Measurements from ENCODE around the gene DNAH11. TPM values are rescaled to one million over a fixed set of nuclear protein-coding genes. Genes with fewer than 3 reads are reported as not detected.

The DNAH11 gene
- total and polyA plus RNA-seq, 2 of the 13 experiments (the other 11 are each of a cell fraction or from before 2014, with no cell fraction given) = not detected

DNA sequence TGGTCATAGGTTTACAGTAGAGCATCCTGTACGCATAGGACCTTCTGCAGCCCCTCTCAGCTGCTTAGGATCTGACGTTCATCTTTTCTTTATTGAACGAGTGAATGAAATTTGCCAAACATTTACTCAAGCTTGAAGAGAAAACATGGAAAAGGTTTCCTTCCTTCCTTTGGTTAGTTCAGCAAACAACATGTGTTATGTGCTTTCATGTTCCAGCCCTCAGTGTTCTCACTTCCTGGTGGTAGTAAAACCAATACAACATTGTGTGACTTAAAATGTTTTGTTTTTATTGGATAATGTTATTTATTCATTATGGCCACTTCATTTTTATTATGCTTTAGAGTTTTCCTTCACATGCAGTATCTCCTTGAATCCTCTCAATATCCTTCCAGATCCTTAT, 404.2 kb downstream of the DNAH11 start (continued):
- TF ChIP-seq, protein P1, sequence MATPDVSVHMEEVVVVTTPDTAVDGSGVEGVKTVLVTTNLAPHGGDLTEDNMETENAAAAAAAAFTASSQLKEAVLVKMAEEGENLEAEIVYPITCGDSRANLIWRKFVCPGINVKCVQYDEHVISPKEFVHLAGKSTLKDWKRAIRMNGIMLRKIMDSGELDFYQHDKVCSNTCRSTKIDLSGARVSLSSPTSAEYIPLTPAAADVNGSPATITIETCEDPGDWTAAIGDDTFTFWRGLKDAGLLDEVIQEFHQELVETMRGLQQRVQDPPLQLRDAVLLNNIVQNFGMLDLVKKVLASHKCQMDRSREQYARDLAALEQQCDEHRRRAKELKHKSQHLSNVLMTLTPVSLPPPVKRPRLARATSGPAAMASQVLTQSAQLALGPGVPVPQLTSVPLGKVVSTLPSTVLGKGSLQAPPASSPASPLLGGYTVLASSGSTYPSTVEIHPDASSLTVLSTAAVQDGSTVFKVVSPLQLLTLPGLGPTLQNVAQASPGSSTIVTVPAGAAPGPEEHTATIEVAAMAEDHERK (CRISPR knock-in tag; IDR thresholded peaks at IDR 0.05; ENCODE audit: low read depth) = no peak
- TF ChIP-seq, protein P2, sequence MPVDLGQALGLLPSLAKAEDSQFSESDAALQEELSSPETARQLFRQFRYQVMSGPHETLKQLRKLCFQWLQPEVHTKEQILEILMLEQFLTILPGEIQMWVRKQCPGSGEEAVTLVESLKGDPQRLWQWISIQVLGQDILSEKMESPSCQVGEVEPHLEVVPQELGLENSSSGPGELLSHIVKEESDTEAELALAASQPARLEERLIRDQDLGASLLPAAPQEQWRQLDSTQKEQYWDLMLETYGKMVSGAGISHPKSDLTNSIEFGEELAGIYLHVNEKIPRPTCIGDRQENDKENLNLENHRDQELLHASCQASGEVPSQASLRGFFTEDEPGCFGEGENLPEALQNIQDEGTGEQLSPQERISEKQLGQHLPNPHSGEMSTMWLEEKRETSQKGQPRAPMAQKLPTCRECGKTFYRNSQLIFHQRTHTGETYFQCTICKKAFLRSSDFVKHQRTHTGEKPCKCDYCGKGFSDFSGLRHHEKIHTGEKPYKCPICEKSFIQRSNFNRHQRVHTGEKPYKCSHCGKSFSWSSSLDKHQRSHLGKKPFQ (CRISPR knock-in tag; IDR thresholded peaks at IDR 0.05; ENCODE audit: insufficient replicate concordance) = no peak
- TF ChIP-seq BRCA1 (CRISPR knock-in tag; IDR thresholded peaks at IDR 0.05) = no peak
- TF ChIP-seq, protein P3, sequence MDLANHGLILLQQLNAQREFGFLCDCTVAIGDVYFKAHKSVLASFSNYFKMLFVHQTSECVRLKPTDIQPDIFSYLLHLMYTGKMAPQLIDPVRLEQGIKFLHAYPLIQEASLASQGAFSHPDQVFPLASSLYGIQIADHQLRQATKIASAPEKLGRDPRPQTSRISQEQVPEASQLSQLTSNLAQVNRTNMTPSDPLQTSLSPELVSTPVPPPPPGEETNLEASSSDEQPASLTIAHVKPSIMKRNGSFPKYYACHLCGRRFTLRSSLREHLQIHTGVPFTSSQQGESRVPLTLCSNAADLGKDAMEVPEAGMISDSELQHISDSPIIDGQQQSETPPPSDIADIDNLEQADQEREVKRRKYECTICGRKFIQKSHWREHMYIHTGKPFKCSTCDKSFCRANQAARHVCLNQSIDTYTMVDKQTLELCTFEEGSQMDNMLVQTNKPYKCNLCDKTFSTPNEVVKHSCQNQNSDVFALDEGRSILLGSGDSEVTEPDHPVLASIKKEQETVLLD (CRISPR knock-in tag; IDR thresholded peaks at IDR 0.05; ENCODE audit: low read depth) = no peak
- TF ChIP-seq IRX3 (CRISPR knock-in tag; IDR thresholded peaks at IDR 0.05; ENCODE audit: borderline replicate concordance, low read depth) = no peak
- TF ChIP-seq KDM1A (CRISPR knock-in tag; IDR thresholded peaks at IDR 0.05) = no peak
- TF ChIP-seq, protein P4, sequence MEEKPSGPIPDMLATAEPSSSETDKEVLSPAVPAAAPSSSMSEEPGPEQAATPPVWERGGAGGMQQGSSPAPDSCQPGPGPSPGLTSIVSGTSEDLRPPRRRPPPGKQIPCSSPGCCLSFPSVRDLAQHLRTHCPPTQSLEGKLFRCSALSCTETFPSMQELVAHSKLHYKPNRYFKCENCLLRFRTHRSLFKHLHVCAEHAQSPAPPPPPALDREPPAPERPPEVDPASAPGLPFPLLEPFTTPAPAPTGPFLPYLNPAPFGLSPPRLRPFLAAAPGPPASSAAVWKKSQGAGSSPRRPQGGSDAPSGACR (CRISPR knock-in tag; IDR thresholded peaks at IDR 0.05) = no peak
- no peak for TF ChIP-seq CCAR2 (optimal IDR thresholded peaks at IDR 0.05; ENCODE audit: low read depth, low read length)
- no peak for TF ChIP-seq ZFP1 (CRISPR knock-in tag; IDR thresholded peaks at IDR 0.05)
- TF ChIP-seq SCMH1 (CRISPR knock-in tag; IDR thresholded peaks at IDR 0.05; ENCODE audit: borderline replicate concordance) = no peak
- no peak for TF ChIP-seq ZNF460 (CRISPR knock-in tag; IDR thresholded peaks at IDR 0.05; ENCODE audit: borderline replicate concordance)

Measured in HepG2 (cell line).